ENCODE measurements around the gene EGR4.

EGR4 gene

GRCh38 chr2:73293534-73294171 lies at the start of gene EGR4:
Gene EGR4 (minus strand): TSS chr2:73293548. CDS start chr2:73293317, 231 bp downstream.
- H3K27ac ChIP-seq, result peak within 1 kb of the TSS; percentile 21; the same call in 1 of the 2 replicates
- TF ChIP-seq, protein P1, sequence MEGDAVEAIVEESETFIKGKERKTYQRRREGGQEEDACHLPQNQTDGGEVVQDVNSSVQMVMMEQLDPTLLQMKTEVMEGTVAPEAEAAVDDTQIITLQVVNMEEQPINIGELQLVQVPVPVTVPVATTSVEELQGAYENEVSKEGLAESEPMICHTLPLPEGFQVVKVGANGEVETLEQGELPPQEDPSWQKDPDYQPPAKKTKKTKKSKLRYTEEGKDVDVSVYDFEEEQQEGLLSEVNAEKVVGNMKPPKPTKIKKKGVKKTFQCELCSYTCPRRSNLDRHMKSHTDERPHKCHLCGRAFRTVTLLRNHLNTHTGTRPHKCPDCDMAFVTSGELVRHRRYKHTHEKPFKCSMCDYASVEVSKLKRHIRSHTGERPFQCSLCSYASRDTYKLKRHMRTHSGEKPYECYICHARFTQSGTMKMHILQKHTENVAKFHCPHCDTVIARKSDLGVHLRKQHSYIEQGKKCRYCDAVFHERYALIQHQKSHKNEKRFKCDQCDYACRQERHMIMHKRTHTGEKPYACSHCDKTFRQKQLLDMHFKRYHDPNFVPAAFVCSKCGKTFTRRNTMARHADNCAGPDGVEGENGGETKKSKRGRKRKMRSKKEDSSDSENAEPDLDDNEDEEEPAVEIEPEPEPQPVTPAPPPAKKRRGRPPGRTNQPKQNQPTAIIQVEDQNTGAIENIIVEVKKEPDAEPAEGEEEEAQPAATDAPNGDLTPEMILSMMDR (conservative IDR thresholded peaks at IDR 0.05), result peak; percentile 13; the same call in 1 of the 2 replicates

GRCh38 chr2:73341039-73341438 lies 47.7 kb upstream of the EGR4 start:
- H3K27ac ChIP-seq, result no peak overlapping the region
- TF ChIP-seq, protein P1 (conservative IDR thresholded peaks at IDR 0.05), result no peak

DNA sequence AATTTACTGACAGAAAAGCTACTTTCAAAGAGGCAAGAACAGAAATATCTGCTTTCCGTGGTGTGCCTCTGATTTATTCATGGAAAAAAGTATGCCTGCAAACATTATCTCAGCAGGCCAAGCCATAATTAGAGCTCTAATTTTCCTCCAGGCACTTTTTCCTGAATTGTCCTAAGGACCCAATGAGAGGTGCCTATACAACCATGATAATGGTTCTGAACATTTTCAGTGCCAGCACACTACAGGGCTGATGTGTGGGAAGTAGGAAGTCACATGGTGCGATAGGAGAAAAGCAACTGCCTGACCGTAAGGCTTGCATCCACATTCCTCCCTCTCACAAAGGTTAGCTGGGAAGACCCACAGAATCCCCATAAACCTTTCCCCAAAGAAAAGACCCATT lies 45.9 kb upstream of the EGR4 start:
- H3K27ac ChIP-seq, result no peak overlapping the region
- TF ChIP-seq, protein P1 (conservative IDR thresholded peaks at IDR 0.05), result no peak

- TF ChIP-seq, protein P1 (conservative IDR thresholded peaks at IDR 0.05), result no peak
- no peak overlapping the region for H3K27ac ChIP-seq
Measured at GRCh38 chr2:73337828-73338227, 44.5 kb upstream of the EGR4 start.

DNA sequence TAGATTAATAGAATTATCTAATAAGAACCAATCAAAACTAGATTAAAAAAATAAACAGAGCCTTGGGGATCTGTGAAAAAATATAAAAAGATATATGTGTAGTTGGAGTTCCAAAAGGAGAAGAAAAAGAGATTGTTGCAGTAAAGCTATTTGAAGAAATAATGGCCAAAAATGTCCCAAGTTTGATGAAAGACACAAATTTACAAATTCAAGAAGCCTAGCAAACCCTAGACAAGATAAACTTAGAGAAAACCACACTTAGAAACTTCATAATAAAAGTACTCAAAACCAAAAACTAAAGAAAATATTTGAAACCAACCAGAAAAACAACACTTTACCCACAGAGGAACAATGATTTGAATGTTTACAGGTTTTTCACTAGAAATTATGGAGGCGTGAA lies 41.3 kb upstream of the EGR4 start:
- H3K27ac ChIP-seq, result no peak overlapping the region
- TF ChIP-seq, protein P1 (conservative IDR thresholded peaks at IDR 0.05), result no peak

DNA sequence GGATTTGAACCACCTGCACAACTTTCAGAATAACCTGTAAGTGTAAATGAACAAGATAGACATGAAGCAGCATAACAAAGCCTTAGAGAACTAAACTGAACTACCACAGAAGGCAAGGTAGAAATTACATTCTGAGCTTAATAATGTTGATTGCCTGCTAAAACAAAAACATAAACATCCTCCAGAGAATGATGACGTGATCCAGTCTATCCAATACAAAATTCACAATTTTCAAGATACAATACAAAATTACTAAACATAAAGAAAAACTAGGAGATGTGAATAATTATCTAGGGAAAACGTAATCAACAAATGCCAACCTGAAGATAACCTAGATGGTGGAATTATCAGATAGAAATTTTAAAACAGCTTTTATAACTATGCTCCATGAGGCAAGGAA lies 40.7 kb upstream of the EGR4 start:
- TF ChIP-seq, protein P1 (conservative IDR thresholded peaks at IDR 0.05), result no peak
- H3K27ac ChIP-seq, result no peak overlapping the region

DNA sequence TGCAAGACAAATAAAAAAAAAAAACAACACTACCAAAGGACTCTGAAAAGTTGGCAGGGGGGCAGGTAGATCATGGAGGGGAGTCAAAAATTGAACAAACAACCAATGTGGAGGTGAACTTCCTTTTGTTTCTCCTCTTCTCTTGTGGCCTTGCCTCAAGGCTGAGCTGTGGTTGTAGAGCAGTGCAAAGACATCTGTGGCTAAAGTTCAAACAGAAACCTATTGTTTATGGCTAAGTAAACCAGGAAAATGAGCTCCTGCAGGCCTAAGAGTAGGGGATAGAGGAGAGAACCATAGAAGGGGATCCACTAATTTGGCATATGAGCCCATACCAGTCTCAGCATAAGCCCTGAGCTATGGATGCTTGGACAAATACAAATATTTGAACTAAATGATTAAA lies 40.2 kb upstream of the EGR4 start:
- no peak overlapping the region for H3K27ac ChIP-seq
- TF ChIP-seq, protein P1 (conservative IDR thresholded peaks at IDR 0.05), result no peak

Data from VCaP (cell line).